Upper lobe of left lung (tissue), 4 donors: ENCODE data around the gene CEP97.

ENCODE experiments used
- EP300 ChIP-seq, 4 donors: sonication (generic); formaldehyde crosslinking; IDR thresholded peaks; one replicate each; pipeline ENCODE4 v1.5.1; 2017; ENCODE audit warnings: antibody characterized with exemption in 4 of 4, control low read depth in 2 of 4
- POLR2A ChIP-seq, 4 donors: fragments of 450-650 bp; IDR thresholded peaks; one replicate each; pipeline ENCODE4 v1.5.1; 2016 to 2017; ENCODE audit warnings: antibody characterized with exemption in 4 of 4, mild to moderate bottlenecking in 2 of 4
- TF ChIP-seq, protein P1 (sequence below), 6 experiments: fragments of 450-650 bp in 4 of 6; fragments of 200-600 bp in 2 of 6; sonication (generic) in 2 of 6; IDR thresholded peaks; one replicate each; pipeline ENCODE4 v1.5.1; 2016 to 2019; ENCODE audit warnings: antibody characterized with exemption in 6 of 6

DNA sequence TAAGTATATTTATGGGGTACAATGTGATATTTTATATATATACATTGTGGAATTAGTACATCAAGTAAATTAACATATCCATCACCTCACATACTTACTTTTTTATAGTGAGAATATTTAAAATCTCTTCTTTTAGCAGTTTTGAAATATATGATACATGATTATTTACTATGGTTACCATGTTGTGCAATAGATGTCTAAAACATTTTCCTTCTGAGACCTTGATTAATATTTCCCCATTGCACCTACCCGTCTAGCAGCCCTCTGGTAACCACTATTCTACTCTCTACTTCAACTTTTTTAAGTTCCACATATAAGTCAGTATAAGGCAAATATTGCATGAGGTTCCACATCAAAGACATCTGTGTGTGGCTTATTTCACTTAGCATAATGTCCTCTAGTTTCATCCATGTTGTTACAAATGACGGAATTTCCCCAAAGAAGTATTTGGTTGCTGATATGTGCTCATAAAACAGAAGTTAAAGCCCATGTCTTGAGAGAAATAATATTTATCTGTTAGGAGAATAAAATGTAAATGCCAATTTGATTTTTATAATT, 95.3 kb downstream of the CEP97 start:
- TF ChIP-seq, protein P1, sequence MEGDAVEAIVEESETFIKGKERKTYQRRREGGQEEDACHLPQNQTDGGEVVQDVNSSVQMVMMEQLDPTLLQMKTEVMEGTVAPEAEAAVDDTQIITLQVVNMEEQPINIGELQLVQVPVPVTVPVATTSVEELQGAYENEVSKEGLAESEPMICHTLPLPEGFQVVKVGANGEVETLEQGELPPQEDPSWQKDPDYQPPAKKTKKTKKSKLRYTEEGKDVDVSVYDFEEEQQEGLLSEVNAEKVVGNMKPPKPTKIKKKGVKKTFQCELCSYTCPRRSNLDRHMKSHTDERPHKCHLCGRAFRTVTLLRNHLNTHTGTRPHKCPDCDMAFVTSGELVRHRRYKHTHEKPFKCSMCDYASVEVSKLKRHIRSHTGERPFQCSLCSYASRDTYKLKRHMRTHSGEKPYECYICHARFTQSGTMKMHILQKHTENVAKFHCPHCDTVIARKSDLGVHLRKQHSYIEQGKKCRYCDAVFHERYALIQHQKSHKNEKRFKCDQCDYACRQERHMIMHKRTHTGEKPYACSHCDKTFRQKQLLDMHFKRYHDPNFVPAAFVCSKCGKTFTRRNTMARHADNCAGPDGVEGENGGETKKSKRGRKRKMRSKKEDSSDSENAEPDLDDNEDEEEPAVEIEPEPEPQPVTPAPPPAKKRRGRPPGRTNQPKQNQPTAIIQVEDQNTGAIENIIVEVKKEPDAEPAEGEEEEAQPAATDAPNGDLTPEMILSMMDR (IDR thresholded peaks at IDR 0.05): no peak
- TF ChIP-seq POLR2A (IDR thresholded peaks at IDR 0.05) (no peak), EP300 (IDR thresholded peaks at IDR 0.05) (no peak)
